WERI-Rb-1 (cell line): ENCODE measurements around the gene SECISBP2.

ENCODE experiments used
- DNase-seq: peaks from one replicate; pipeline ENCODE4 v3.0.0-alpha.2; 2020
- H3K27ac ChIP-seq: fragments of 250-450 bp; sonication (Bioruptor Pico); 2 replicates; pipeline ENCODE4 v1.5.1; 2020; ENCODE audit warnings: mild to moderate bottlenecking, moderate library complexity
- H3K27me3 ChIP-seq: fragments of 250-450 bp; sonication (Bioruptor Pico); 2 replicates; pipeline ENCODE4 v1.5.1; 2021; ENCODE audit warnings: mild to moderate bottlenecking, low read depth, moderate library complexity; ENCODE audit not compliant: insufficient read depth, severe bottlenecking
- H3K36me3 ChIP-seq: fragments of 250-450 bp; sonication (Bioruptor Pico); 2 replicates; pipeline ENCODE4 v1.5.1; 2020; ENCODE audit warnings: mild to moderate bottlenecking, moderate library complexity
- H3K4me3 ChIP-seq: 2 replicates; pipeline ENCODE4 v1.5.1; 2011; ENCODE audit warnings: low read depth, mild to moderate bottlenecking, control low read depth, low read length
- H3K9me3 ChIP-seq: fragments of 250-450 bp; sonication (Bioruptor Pico); 2 replicates; pipeline ENCODE4 v1.5.1; 2021; ENCODE audit warnings: mild to moderate bottlenecking, moderate library complexity; ENCODE audit not compliant: severe bottlenecking
- TF ChIP-seq, protein P1 (sequence below): IDR thresholded peaks from 2 replicates; pipeline ENCODE4 v1.5.1; 2011; ENCODE audit warnings: low read depth, mild to moderate bottlenecking, control low read depth, inconsistent platforms, low read length

SECISBP2 gene

GRCh38 chr9:89405826-89406225 is 87.5 kb downstream of the SECISBP2 start:
- TF ChIP-seq, protein P1, sequence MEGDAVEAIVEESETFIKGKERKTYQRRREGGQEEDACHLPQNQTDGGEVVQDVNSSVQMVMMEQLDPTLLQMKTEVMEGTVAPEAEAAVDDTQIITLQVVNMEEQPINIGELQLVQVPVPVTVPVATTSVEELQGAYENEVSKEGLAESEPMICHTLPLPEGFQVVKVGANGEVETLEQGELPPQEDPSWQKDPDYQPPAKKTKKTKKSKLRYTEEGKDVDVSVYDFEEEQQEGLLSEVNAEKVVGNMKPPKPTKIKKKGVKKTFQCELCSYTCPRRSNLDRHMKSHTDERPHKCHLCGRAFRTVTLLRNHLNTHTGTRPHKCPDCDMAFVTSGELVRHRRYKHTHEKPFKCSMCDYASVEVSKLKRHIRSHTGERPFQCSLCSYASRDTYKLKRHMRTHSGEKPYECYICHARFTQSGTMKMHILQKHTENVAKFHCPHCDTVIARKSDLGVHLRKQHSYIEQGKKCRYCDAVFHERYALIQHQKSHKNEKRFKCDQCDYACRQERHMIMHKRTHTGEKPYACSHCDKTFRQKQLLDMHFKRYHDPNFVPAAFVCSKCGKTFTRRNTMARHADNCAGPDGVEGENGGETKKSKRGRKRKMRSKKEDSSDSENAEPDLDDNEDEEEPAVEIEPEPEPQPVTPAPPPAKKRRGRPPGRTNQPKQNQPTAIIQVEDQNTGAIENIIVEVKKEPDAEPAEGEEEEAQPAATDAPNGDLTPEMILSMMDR, result no peak
- H3K4me3 ChIP-seq, result no peak overlapping the region
- H3K36me3 ChIP-seq, result peaks cover 7% of the 10 kb centered on the region
- H3K27me3 ChIP-seq, result no peaks in the 10 kb centered on the region
- no peak for DNase-seq
- H3K9me3 ChIP-seq, result no peaks in the 10 kb centered on the region
- H3K27ac ChIP-seq, result no peak overlapping the region

GRCh38 chr9:89407070-89407469 is 88.8 kb downstream of the SECISBP2 start:
- no peak overlapping the region for H3K27ac ChIP-seq
- no peak for DNase-seq

GRCh38 chr9:89408628-89409101 is 90.4 kb downstream of the SECISBP2 start:
- Histone ChIP-seq H3K27me3 (no peaks in the 10 kb centered on the region), H3K9me3 (no peaks in the 10 kb centered on the region), H3K27ac (no peak overlapping the region), H3K4me3 (no peak overlapping the region), H3K36me3 (no peaks in the 10 kb centered on the region; the same call in 1 of the 2 replicates)
- TF ChIP-seq, protein P1, result no peak
- DNase-seq, result no peak

More at GRCh38 chr9:89407070-89407469, 88.8 kb downstream of the SECISBP2 start:
- no peaks in the 10 kb centered on the region for H3K27me3 ChIP-seq
- H3K9me3 ChIP-seq, result no peaks in the 10 kb centered on the region
- H3K36me3 ChIP-seq, result peaks cover 2% of the 10 kb centered on the region; the same call in 1 of the 2 replicates
- TF ChIP-seq, protein P1, result no peak
- no peak overlapping the region for H3K4me3 ChIP-seq
